HEK293 (cell line): ENCODE data around the gene WDFY3.

ENCODE experiments used
- CTCF ChIA-PET: fragments of 350-600 bp; formaldehyde crosslinking; extraction: SDS; loops from one replicate; lab custom pipeline; 2021; ENCODE audit warnings: antibody characterized with exemption; lab: Yijun Ruan, JAX
- POLR2A ChIA-PET: fragments of 300-600 bp; formaldehyde crosslinking; extraction: SDS; loops from one replicate; lab custom pipeline; 2020; ENCODE audit warnings: antibody characterized with exemption, inconsistent platforms; lab: Yijun Ruan, JAX
- H3K27ac ChIP-seq: fragments of 200-500 bp; sonication (Bioruptor generic); 2 replicates; pipeline ENCODE4 v1.5.1; 2014; ENCODE audit warnings: low read depth, low read length, control low read depth, inconsistent platforms; ENCODE audit errors: extremely low read depth
- H3K36me3 ChIP-seq, 2 experiments: fragments of 200-500 bp in 1 of 2; sonication (Bioruptor generic) in 1 of 2; 1 replicate in 1 of 2; 2 replicates in 1 of 2; pipeline ENCODE4 v1.5.1; 2014 to 2017; ENCODE audit warnings: inconsistent platforms in 2 of 2, low read length in 2 of 2; ENCODE audit not compliant: control insufficient read depth in 2 of 2, insufficient read depth in 1 of 2
- H3K4me1 ChIP-seq: fragments of 200-500 bp; sonication (Bioruptor generic); 2 replicates; pipeline ENCODE4 v1.5.1; 2014; ENCODE audit warnings: mild to moderate bottlenecking, low read length, inconsistent platforms; ENCODE audit not compliant: control insufficient read depth, insufficient read depth
- H3K4me3 ChIP-seq: 2 replicates; pipeline ENCODE4 v1.5.1; 2011; ENCODE audit warnings: low read depth, mild to moderate bottlenecking, control low read depth, low read length, moderate library complexity
- H3K9me3 ChIP-seq: fragments of 200-500 bp; sonication (Bioruptor generic); 2 replicates; pipeline ENCODE4 v1.5.1; 2014; ENCODE audit warnings: low read depth, low read length, inconsistent platforms; ENCODE audit not compliant: control insufficient read depth, insufficient read depth
- BCL11B ChIP-seq: fragments of 450-650 bp; formaldehyde crosslinking; IDR thresholded peaks from 2 replicates; pipeline ENCODE4 v1.5.1; 2016; ENCODE audit warnings: low read depth, missing biosample characterization, missing genetic modification characterization
- KLF10 ChIP-seq: fragments of 450-650 bp; IDR thresholded peaks from 2 replicates; pipeline ENCODE4 v1.5.1; 2018; ENCODE audit warnings: missing biosample characterization, mild to moderate bottlenecking, missing genetic modification characterization
- PRDM6 ChIP-seq: fragments of 450-650 bp; formaldehyde crosslinking; IDR thresholded peaks from 2 replicates; pipeline ENCODE4 v1.5.1; 2017; ENCODE audit warnings: missing biosample characterization, missing genetic modification characterization
- RBAK ChIP-seq: fragments of 450-650 bp; formaldehyde crosslinking; IDR thresholded peaks from 2 replicates; pipeline ENCODE4 v1.5.1; 2016; ENCODE audit warnings: missing biosample characterization, missing genetic modification characterization
- SP7 ChIP-seq: fragments of 450-650 bp; formaldehyde crosslinking; IDR thresholded peaks from 2 replicates; pipeline ENCODE4 v1.5.1; 2016; ENCODE audit warnings: missing biosample characterization, missing genetic modification characterization
- ZBTB6 ChIP-seq: fragments of 450-650 bp; formaldehyde crosslinking; IDR thresholded peaks from 2 replicates; pipeline ENCODE4 v1.5.1; 2017; ENCODE audit warnings: missing biosample characterization, missing genetic modification characterization
- ZEB2 ChIP-seq: fragments of 450-650 bp; formaldehyde crosslinking; IDR thresholded peaks from 2 replicates; pipeline ENCODE4 v1.5.1; 2016; ENCODE audit warnings: missing biosample characterization, missing genetic modification characterization
- ZFP3 ChIP-seq: fragments of 450-650 bp; formaldehyde crosslinking; IDR thresholded peaks from 2 replicates; pipeline ENCODE4 v1.5.1; 2016; ENCODE audit warnings: low read depth, missing biosample characterization, missing genetic modification characterization
- ZFP37 ChIP-seq: fragments of 450-650 bp; formaldehyde crosslinking; IDR thresholded peaks from 2 replicates; pipeline ENCODE4 v1.5.1; 2016; ENCODE audit warnings: missing biosample characterization, missing genetic modification characterization
- ZNF202 ChIP-seq: fragments of 450-650 bp; formaldehyde crosslinking; IDR thresholded peaks from 2 replicates; pipeline ENCODE4 v1.5.1; 2016; ENCODE audit warnings: missing biosample characterization, missing genetic modification characterization, borderline replicate concordance
- ZNF214 ChIP-seq: fragments of 450-650 bp; formaldehyde crosslinking; IDR thresholded peaks from 2 replicates; pipeline ENCODE4 v1.5.1; 2017; ENCODE audit warnings: missing biosample characterization, mild to moderate bottlenecking, missing genetic modification characterization, borderline replicate concordance
- ZNF223 ChIP-seq: fragments of 450-650 bp; formaldehyde crosslinking; IDR thresholded peaks from 2 replicates; pipeline ENCODE4 v1.5.1; 2016; ENCODE audit warnings: missing biosample characterization, missing genetic modification characterization
- ZNF24 ChIP-seq: fragments of 450-650 bp; formaldehyde crosslinking; IDR thresholded peaks from 2 replicates; pipeline ENCODE4 v1.5.1; 2016; ENCODE audit warnings: missing biosample characterization, missing genetic modification characterization
- ZNF398 ChIP-seq: fragments of 450-650 bp; formaldehyde crosslinking; IDR thresholded peaks from 2 replicates; pipeline ENCODE4 v1.5.1; 2017; ENCODE audit warnings: missing biosample characterization, missing genetic modification characterization
- ZNF558 ChIP-seq: fragments of 450-650 bp; formaldehyde crosslinking; IDR thresholded peaks from 2 replicates; pipeline ENCODE4 v1.5.1; 2016; ENCODE audit warnings: missing biosample characterization, missing genetic modification characterization
- ZNF571 ChIP-seq: fragments of 450-650 bp; formaldehyde crosslinking; IDR thresholded peaks from 2 replicates; pipeline ENCODE4 v1.5.0; 2017; ENCODE audit warnings: missing biosample characterization, missing genetic modification characterization
- ZNF596 ChIP-seq: fragments of 450-650 bp; IDR thresholded peaks from 2 replicates; pipeline ENCODE4 v1.5.0; 2018; ENCODE audit warnings: missing biosample characterization, mild to moderate bottlenecking, missing genetic modification characterization, moderate library complexity
- ZNF654 ChIP-seq: fragments of 450-650 bp; formaldehyde crosslinking; IDR thresholded peaks from 2 replicates; pipeline ENCODE4 v1.5.1; 2016; ENCODE audit warnings: low read depth, missing biosample characterization, missing genetic modification characterization
- ZNF785 ChIP-seq: fragments of 450-650 bp; formaldehyde crosslinking; IDR thresholded peaks from 2 replicates; pipeline ENCODE4 v1.5.1; 2016; ENCODE audit warnings: missing biosample characterization, missing genetic modification characterization
- ZSCAN23 ChIP-seq: fragments of 450-650 bp; formaldehyde crosslinking; IDR thresholded peaks from 2 replicates; pipeline ENCODE4 v1.5.1; 2016; ENCODE audit warnings: missing biosample characterization, missing genetic modification characterization
- TF ChIP-seq, protein P1 (sequence below): fragments of 450-650 bp; formaldehyde crosslinking; IDR thresholded peaks from 2 replicates; pipeline ENCODE4 v1.5.1; 2016; ENCODE audit warnings: missing biosample characterization, missing genetic modification characterization

WDFY3 gene

DNA sequence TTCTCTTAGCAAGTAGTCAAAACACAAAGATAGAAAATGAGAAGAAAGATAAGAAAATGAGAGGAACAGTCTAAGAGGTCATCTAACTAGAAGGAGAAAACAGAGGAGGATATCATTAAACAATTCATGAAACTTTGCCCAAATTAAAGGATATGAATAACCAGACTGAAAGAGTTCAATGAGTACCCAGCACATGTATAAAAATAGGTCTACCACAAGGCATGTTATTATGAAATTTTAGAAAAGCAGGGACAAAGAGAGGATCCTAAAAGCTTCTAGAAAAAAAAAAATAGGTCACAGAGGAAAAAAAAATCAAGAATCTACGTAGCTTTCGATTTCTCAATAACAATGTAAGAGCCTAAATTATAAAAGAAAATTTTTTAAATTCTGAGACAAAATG lies 118.5 kb downstream of the WDFY3 start:
- no peaks in the 10 kb centered on the region for H3K9me3 ChIP-seq
- CTCF ChIA-PET: no interaction called here
- H3K36me3 ChIP-seq: peaks cover 0 to 18% of the 10 kb centered on the region in 2 experiments; a peak in 1 of 3 replicates
- H3K4me1 ChIP-seq: peaks cover 4% of the 10 kb centered on the region
- TF ChIP-seq ZNF214 (tag by site-specific recombination) (no peak), RBAK (no peak), ZNF571 (no peak)
- no peak overlapping the region for H3K4me3 ChIP-seq
- POLR2A ChIA-PET: interaction anchor here (1.9 kb wide), 1 partner anchor 118 kb away, joined by 5 read pairs; the partner anchor contains the start of gene WDFY3
- no peak overlapping the region for H3K27ac ChIP-seq

- ChIA-PET POLR2A (no interaction called here), CTCF (interaction anchor here (0.7 kb wide), 1 partner anchor 722 kb away, joined by 3 read pairs; no protein-coding TSS in a partner anchor)
- no peak overlapping the region for H3K4me3 ChIP-seq
- H3K4me1 ChIP-seq: peaks cover 3% of the 10 kb centered on the region
- H3K36me3 ChIP-seq: peaks cover 0 to 18% of the 10 kb centered on the region in 2 experiments; a peak in 1 of 3 replicates
- no peak overlapping the region for H3K27ac ChIP-seq
- no peak for TF ChIP-seq ZFP37
- no peak for TF ChIP-seq ZFP3 (tag by site-specific recombination)
- TF ChIP-seq, protein P1, sequence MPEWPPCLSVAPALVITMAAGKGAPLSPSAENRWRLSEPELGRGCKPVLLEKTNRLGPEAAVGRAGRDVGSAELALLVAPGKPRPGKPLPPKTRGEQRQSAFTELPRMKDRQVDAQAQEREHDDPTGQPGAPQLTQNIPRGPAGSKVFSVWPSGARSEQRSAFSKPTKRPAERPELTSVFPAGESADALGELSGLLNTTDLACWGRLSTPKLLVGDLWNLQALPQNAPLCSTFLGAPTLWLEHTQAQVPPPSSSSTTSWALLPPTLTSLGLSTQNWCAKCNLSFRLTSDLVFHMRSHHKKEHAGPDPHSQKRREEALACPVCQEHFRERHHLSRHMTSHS (tag by site-specific recombination): no peak
- no peak for TF ChIP-seq KLF10 (tag by site-specific recombination)
- no peak for TF ChIP-seq BCL11B
- no peak for TF ChIP-seq ZBTB6
- TF ChIP-seq ZNF785 (tag by site-specific recombination): no peak
- TF ChIP-seq ZSCAN23 (tag by site-specific recombination): no peak
- TF ChIP-seq ZNF558: no peak
- no peak for TF ChIP-seq ZNF398 (tag by site-specific recombination)
- TF ChIP-seq ZNF654 (tag by site-specific recombination): no peak
- TF ChIP-seq ZNF202 (tag by site-specific recombination): no peak
- TF ChIP-seq ZNF24: no peak
- no peak for TF ChIP-seq ZNF596 (tag by site-specific recombination)
- TF ChIP-seq ZNF223 (tag by site-specific recombination): no peak
- no peak for TF ChIP-seq ZEB2
- TF ChIP-seq SP7 (tag by site-specific recombination): no peak
- H3K9me3 ChIP-seq: no peaks in the 10 kb centered on the region
These were observed 119.5 kb downstream of the WDFY3 start for GRCh38 chr4:84846985-84847384.

DNA sequence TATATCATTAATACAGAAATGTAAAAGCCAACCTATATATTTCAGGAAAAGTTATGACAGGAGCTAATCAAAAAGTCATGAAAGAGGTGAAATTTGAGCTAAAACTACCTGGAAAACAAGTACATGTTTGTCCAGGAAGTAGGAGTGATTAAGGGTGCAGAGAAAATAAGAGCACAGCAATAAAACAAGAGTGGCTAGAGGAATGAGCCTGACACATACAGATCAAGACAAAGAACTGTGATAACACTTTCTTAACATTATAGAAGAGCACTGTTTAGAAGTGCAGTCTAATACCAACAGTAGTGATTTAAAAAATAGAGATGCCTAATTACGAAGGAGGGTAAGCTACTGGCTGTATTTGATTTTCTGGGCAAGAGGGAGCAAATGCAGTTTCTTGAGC lies 125.1 kb downstream of the WDFY3 start:
- TF ChIP-seq ZNF223 (tag by site-specific recombination) (no peak), PRDM6 (tag by site-specific recombination) (0 out of 2 replicates have a peak, but pooled peaks have one; percentile 17)
- CTCF ChIA-PET: no interaction called here
- Histone ChIP-seq H3K36me3 (peaks cover 0 to 20% of the 10 kb centered on the region in 2 experiments; a peak in 2 of 3 replicates), H3K4me1 (no peaks in the 10 kb centered on the region), H3K27ac (no peak overlapping the region), H3K9me3 (no peaks in the 10 kb centered on the region), H3K4me3 (no peak overlapping the region)
- POLR2A ChIA-PET: no interaction called here
